Mesodermal cell (in vitro differentiated cells): ENCODE data around the gene RFPL3.
"Not testable (repeated sequence)": the region's sequence is repeated elsewhere in the genome, so short reads cannot be mapped to it uniquely, and the experiment has no call there.

Source experiments
- H3K27ac ChIP-seq: 2 replicates; pipeline ENCODE4 v1.7.0; 2013; ENCODE audit warnings: mild to moderate bottlenecking, low read depth, low read length, moderate library complexity; ENCODE audit not compliant: severe bottlenecking
- H3K36me3 ChIP-seq: 2 replicates; pipeline ENCODE4 v1.7.1; 2013; ENCODE audit warnings: mild to moderate bottlenecking, low read length, moderate library complexity; ENCODE audit not compliant: control insufficient read depth, insufficient read depth
- H3K4me1 ChIP-seq: one replicate; pipeline ENCODE4 v1.7.1; 2013; ENCODE audit warnings: mild to moderate bottlenecking, low read length; ENCODE audit not compliant: insufficient read depth, control insufficient read depth, poor library complexity, severe bottlenecking
- H3K4me3 ChIP-seq: 2 replicates; pipeline ENCODE4 v1.7.0; 2013; ENCODE audit warnings: low read length, control low read depth, mild to moderate bottlenecking; ENCODE audit not compliant: insufficient read depth, poor library complexity, severe bottlenecking; ENCODE audit errors: extremely low read depth
- H3K9me3 ChIP-seq: 2 replicates; pipeline ENCODE4 v1.7.1; 2013; ENCODE audit warnings: mild to moderate bottlenecking, low read length, moderate library complexity; ENCODE audit not compliant: control insufficient read depth
- WGBS, 2 experiments: methylation state at CpG; one replicate each; pipeline ENCODE4 v1.1.5; 2013; ENCODE audit warnings: missing lambda C conversion rate in 2 of 2; ENCODE audit not compliant: insufficient coverage in 2 of 2; 5-methylcytosine and 5-hydroxymethylcytosine counted together

The RFPL3 gene

DNA sequence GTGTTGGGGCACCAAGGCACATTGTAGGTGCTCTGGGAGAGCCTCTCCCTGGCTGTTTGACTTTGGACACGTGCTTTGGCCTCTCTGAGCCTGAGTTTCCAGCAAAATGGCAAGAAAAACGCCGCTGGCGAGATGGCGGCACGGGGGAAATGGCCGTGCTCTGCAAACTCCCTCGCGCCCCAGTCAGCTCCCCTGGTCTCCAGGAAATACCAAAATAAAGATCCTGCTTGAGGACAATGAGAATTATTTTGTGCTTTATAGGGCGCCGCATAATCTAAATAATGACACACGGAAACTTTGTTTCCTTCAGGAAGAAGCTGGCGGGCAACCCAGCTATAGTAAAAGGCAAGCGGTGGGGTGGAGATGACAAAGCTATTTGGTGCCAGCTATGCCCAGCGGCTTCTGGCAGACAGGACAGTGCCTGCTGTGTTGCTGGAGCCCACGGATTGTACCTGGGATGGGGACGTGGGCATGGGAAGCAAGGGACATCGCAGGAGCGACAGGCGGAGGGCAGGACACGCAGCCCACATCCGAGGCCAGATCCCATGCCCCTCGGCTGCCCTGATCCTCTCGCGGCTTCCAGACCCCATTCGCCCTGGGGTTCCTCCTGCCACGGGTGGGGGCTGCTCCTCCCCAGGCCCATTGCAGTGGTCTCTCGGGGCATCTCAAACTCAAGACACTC lies 26.3 kb upstream of the RFPL3 start:
- 92 to 97% methylated on average over 28 of the region's 28 CpGs for WGBS, 2 experiments
- Histone ChIP-seq H3K9me3 (no peaks in the 10 kb centered on the region), H3K4me1 (no peaks in the 10 kb centered on the region), H3K36me3 (no peaks in the 10 kb centered on the region), H3K27ac (no peak overlapping the region), H3K4me3 (no peak overlapping the region)

DNA sequence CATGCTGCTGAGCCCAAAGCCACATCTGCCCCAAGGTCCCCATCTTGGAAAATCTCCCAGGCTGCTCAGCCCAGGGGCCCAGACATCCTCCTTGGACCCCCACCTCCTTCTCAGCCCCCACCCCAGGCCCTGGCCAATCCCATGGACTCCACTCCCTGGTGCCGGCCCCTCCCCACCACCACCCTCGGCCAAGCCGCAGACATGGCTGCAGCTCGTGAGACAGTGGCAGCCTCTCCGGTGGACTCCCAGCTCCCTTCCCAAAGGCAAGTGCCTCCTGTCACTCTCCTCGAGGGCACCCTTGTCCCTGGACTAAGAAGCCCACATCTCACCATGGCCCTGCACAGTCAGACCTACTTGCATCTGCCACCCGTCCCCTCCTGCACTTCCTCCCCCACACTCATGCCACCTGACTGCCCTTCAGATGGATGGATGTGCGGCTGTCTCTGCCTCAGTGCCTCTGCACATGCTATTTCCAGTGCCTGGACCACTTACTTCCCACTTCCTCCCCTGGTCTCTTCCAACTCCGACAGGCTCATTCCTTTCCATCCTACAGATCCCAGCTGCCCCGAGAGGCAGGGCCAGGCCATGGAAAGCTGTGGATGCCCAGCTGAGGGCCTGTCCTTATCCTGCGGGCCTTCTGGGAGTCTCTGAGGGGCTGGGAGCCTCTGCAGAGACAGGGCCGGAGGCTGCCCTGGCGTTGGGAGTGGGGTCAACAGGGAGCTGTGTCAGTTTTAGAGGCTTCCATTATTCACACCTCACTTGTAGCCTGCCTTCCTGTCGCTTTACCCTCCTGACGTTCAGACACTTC lies 25.5 kb upstream of the RFPL3 start:
- no peak overlapping the region for H3K4me3 ChIP-seq
- no peak overlapping the region for H3K27ac ChIP-seq
- H3K4me1 ChIP-seq: no peaks in the 10 kb centered on the region
- H3K9me3 ChIP-seq: no peaks in the 10 kb centered on the region
- H3K36me3 ChIP-seq: no peaks in the 10 kb centered on the region
- 84 to 89% methylated on average over 10 to 12 of the region's 15 CpGs for WGBS, 2 experiments

DNA sequence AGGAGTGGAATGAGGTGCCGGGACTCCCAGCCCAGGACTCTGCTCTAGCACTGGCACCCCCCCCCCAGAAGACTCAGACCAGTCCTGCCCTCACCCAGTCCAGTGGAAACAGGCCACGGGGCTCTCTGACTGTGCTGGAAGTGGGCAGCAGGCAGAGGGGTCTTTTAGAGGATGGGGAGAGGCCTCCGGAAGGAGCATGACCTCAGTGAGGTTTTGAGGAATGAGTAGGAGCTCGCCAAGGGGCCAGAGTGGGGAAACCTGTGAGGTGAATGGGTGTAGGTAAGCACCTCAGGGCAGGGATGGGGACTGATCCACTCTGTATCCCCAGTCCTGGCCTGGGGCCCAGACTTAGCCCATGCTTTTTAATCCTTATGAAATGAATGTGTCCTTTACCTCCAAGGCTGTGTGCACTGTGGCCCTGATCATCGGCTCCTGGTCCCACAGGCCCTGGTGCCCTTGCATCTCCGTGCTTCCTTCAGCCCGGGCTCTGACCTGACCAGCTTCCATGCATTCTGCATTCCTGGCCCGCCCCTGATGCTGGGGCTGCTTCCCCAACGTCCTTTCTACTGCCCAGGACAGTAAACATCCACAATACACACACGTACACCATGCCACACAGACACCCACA lies 24.4 kb upstream of the RFPL3 start:
- Histone ChIP-seq H3K27ac (no peak overlapping the region), H3K9me3 (no peaks in the 10 kb centered on the region), H3K4me3 (no peak overlapping the region), H3K4me1 (no peaks in the 10 kb centered on the region), H3K36me3 (no peaks in the 10 kb centered on the region)
- 81 to 87% methylated on average over 6 to 8 of the region's 10 CpGs for WGBS, 2 experiments

DNA sequence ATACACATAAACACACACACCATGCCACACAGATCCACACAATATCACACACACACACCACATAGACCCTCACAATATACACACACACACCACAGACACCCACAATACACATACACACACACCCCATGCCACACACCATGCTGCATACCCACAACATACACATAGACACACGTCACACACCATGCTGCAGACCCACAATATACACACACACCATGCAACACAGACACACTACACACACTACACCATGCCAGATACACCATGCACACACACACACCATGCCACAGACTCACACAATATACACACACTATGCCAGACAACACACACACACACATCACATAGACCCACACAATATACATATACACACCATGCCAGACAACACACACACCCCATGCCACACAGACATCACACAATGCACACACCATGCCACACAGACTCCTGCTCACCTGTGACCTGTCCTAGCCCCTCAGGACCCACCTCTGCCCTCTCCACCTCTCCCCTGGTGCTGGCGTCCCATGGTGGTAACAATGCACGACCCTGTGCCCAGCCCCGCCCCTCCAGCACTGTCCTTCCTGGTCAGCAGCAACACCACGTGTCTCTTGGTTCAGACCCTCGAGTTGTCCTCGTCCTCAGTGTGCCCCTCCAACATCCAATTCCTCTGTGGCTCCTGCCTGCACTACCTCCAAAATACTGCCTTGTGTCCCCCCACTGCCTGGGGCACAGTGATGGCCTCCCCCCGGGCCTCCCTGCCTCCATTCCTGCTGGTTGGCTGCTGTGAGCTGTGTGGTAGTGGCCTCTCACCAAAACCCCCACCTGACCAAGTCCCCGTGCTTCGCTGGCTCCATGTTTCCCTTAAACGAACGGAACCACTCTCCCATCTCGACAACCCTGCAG lies 23.7 kb upstream of the RFPL3 start:
- Histone ChIP-seq H3K4me3 (no peak overlapping the region), H3K36me3 (no peaks in the 10 kb centered on the region), H3K9me3 (no peaks in the 10 kb centered on the region), H3K4me1 (no peaks in the 10 kb centered on the region), H3K27ac (no peak overlapping the region)
- 84 to 87% methylated on average over 8 to 12 of the region's 13 CpGs for WGBS, 2 experiments

DNA sequence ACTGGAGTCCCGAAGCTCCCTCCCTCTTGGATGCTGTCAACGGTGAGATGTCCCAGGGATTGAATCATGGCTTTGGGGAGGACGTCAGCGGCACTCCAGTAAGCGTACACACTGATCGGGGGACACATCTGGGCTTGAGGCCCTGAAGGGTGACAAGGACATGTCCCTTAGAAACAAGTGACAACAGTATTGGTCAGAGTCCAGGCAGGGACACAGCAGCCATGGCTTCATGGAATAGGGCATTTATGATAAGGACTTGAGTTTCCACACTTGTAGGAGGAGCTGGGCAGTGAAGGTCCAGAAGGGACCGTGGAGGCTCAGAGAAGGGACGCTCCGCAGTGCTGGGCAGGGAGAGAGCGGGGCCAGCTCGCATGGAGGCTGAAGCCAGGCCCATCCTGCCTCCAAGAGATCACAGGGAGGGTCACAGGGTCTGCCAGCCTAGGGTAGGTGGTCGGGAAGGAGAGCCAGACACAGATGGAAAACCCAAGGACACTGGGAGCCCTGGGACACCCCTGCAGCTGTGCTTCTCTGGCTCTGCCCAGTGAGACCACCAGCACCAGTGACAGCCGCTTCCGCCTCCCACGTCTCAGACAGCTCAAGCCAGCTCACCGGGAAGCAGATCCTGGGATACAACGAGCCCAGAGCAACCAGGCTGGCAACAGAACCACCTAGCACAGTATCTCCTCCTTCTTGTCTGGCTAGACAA lies 22.9 kb upstream of the RFPL3 start:
- 93 to 96% methylated on average over 9 to 15 of the region's 17 CpGs for WGBS, 2 experiments
- H3K36me3 ChIP-seq: no peaks in the 10 kb centered on the region
- H3K4me3 ChIP-seq: no peak overlapping the region
- H3K4me1 ChIP-seq: no peaks in the 10 kb centered on the region
- no peaks in the 10 kb centered on the region for H3K9me3 ChIP-seq
- no peak overlapping the region for H3K27ac ChIP-seq

DNA sequence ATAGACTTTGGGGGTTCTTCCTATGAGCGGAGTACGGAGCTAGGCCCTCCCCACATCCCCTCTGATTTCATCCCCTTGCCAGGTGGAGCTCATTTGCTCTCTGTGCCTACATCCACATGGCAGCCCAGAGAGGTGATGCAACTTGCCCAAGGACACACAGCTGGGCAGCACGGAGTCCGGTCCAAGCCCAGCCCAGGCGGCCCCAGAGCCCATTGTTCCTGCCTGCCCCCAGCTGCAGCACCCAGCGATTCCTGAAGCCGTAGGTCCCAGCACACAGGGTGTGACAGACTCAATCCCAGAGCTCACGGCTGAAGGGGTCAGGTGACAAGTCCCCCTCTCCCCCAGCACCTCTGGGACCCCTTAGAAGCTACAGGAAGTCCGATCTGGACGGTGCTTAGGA lies 22.2 kb upstream of the RFPL3 start:
- Histone ChIP-seq H3K27ac (no peak overlapping the region), H3K4me1 (no peaks in the 10 kb centered on the region), H3K4me3 (no peak overlapping the region), H3K9me3 (no peaks in the 10 kb centered on the region), H3K36me3 (no peaks in the 10 kb centered on the region)
- WGBS, 2 experiments: 91 to 94% methylated on average over 6 to 8 of the region's 10 CpGs

DNA sequence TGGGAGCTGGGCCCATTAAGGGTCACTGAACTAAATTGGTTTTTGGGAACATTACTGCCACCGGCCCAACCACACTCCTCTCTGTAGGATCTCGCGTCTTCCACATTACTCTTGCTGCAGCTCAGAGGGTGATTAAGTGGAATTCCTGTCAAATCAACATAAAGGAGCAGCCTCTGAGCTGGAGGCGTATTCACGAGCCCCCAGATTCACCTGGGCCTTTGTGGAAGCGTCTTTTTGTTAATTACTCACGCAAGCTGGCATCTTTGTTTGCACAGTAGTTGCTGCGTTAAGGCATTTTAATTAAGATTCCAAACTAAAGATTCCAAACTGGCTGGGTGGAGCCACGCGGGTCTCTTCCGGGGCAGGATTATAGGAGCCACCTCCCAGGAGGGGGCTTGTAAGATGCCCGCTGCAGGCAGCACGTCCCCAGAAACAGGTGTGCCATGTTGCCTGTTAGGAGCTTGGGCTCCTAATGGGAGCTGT lies 21.5 kb upstream of the RFPL3 start:
- no peak overlapping the region for H3K4me3 ChIP-seq
- H3K27ac ChIP-seq: no peak overlapping the region
- 62 to 65% methylated on average over 8 to 13 of the region's 13 CpGs for WGBS, 2 experiments
- no peaks in the 10 kb centered on the region for H3K9me3 ChIP-seq
- H3K36me3 ChIP-seq: no peaks in the 10 kb centered on the region
- no peaks in the 10 kb centered on the region for H3K4me1 ChIP-seq

DNA sequence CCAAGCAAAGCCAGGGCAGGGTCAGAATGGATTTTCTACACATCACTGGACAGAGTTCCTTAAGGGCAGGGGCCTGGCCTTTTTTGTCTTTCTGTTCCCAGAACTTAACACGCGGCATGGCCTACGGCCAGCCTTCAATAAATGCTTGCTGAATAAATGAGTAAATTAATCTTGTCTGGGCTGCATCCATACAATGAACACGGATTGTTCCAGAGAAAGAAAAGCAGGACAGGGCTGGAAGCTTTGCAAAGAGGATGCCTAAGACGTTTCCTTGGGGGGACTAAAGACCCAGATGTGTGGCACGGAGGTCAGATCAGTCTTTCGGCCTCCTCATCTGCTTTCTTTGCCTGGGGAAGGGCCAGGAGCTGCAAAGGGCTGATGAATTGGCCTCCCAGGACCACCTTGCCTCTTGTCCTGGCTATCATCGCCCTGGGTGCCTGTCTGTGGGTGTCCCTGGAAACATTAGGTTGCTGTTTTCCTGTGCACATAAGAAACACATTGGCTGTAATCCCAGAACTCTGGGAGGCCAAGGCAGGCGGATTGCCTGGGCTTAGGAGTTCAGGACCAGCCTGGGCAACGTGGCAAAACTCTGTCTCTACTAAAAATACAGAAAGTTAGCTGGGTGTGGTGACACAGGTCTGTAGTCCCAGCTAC lies 20.8 kb upstream of the RFPL3 start:
- Histone ChIP-seq H3K4me3 (no peak overlapping the region), H3K27ac (no peak overlapping the region), H3K4me1 (no peaks in the 10 kb centered on the region), H3K36me3 (no peaks in the 10 kb centered on the region), H3K9me3 (no peaks in the 10 kb centered on the region)
- 87 to 90% methylated on average over 7 to 8 of the region's 10 CpGs for WGBS, 2 experiments

DNA sequence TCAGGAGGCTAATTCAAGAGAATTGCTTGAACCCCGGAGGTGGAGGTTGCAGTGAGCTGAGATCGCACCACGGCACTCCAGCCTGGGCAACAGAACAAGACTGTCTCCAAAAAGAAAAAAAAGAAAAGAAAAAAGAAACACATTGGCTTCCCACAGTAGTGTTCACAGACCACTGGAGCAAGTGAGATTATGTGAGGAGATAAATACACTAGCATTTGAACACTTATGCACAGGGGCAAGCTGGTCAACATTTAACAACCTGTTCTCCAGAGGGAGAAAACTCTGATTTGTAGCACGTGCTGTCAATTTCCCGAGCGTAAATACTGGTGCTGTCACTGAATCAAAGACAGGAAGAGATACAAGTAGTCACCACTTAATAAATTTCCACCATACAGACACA lies 20.2 kb upstream of the RFPL3 start:
- 91 to 100% methylated on average over 2 to 4 of the region's 6 CpGs for WGBS, 2 experiments
- not testable (repeated sequence) for H3K27ac ChIP-seq, H3K4me1 ChIP-seq, H3K36me3 ChIP-seq, H3K4me3 ChIP-seq, H3K9me3 ChIP-seq
